HEK293 (cell line): ENCODE data around the gene SLC25A22.
A peak's percentile ranks its signal among the peaks of the same experiment; 100 is the strongest.

Experiments used
- BCL11A ChIP-seq: fragments of 450-650 bp; formaldehyde crosslinking; IDR thresholded peaks from 2 replicates; pipeline ENCODE4 v1.5.1; 2016; ENCODE audit warnings: low read depth, missing biosample characterization, missing genetic modification characterization
- FEZF1 ChIP-seq: fragments of 450-650 bp; formaldehyde crosslinking; IDR thresholded peaks from 2 replicates; pipeline ENCODE4 v1.5.1; 2016; ENCODE audit warnings: missing biosample characterization, missing genetic modification characterization
- HOXC10 ChIP-seq: sonication (generic); formaldehyde crosslinking; IDR thresholded peaks from 2 replicates; pipeline ENCODE4 v1.8.1; 2023; ENCODE audit warnings: mild to moderate bottlenecking, missing genetic modification reagents
- KLF7 ChIP-seq: fragments of 450-650 bp; formaldehyde crosslinking; IDR thresholded peaks from 2 replicates; pipeline ENCODE4 v1.5.1; 2016; ENCODE audit warnings: missing biosample characterization, missing genetic modification characterization, borderline replicate concordance
- KLF9 ChIP-seq: fragments of 450-650 bp; formaldehyde crosslinking; IDR thresholded peaks from 2 replicates; pipeline ENCODE4 v1.5.1; 2016; ENCODE audit warnings: missing biosample characterization, missing genetic modification characterization, low read depth
- MEIS1 ChIP-seq: sonication (generic); formaldehyde crosslinking; IDR thresholded peaks from 2 replicates; pipeline ENCODE4 v1.8.1; 2022; ENCODE audit warnings: missing genetic modification reagents, mild to moderate bottlenecking, borderline replicate concordance
- RBAK ChIP-seq: fragments of 450-650 bp; formaldehyde crosslinking; IDR thresholded peaks from 2 replicates; pipeline ENCODE4 v1.5.1; 2016; ENCODE audit warnings: missing biosample characterization, missing genetic modification characterization
- SP2 ChIP-seq: fragments of 450-650 bp; formaldehyde crosslinking; IDR thresholded peaks from 2 replicates; pipeline ENCODE4 v1.5.1; 2016; ENCODE audit warnings: missing biosample characterization, missing genetic modification characterization
- ZBTB48 ChIP-seq: fragments of 450-650 bp; formaldehyde crosslinking; IDR thresholded peaks from 2 replicates; pipeline ENCODE4 v1.5.1; 2016; ENCODE audit warnings: missing biosample characterization, missing genetic modification characterization
- ZNF132 ChIP-seq: fragments of 450-650 bp; formaldehyde crosslinking; IDR thresholded peaks from 2 replicates; pipeline ENCODE4 v1.5.1; 2017; ENCODE audit warnings: missing biosample characterization, missing genetic modification characterization, borderline replicate concordance
- ZNF184 ChIP-seq: fragments of 450-650 bp; IDR thresholded peaks from 2 replicates; pipeline ENCODE4 v1.5.1; 2018; ENCODE audit warnings: missing biosample characterization, mild to moderate bottlenecking, missing genetic modification characterization
- TF ChIP-seq, protein P1 (sequence below): fragments of 450-650 bp; IDR thresholded peaks from 2 replicates; pipeline ENCODE4 v1.5.1; 2018; ENCODE audit warnings: missing biosample characterization, mild to moderate bottlenecking, missing genetic modification characterization
- TF ChIP-seq, protein P2 (sequence below): fragments of 450-650 bp; formaldehyde crosslinking; optimal IDR thresholded peaks from 2 replicates; pipeline ENCODE3; 2016; ENCODE audit warnings: missing biosample characterization, mild to moderate bottlenecking, missing genetic modification characterization
- TF ChIP-seq, protein P3 (sequence below): fragments of 450-650 bp; formaldehyde crosslinking; IDR thresholded peaks from 2 replicates; pipeline ENCODE4 v1.5.1; 2016; ENCODE audit warnings: missing biosample characterization, missing genetic modification characterization, low read depth
- TF ChIP-seq, protein P4 (sequence below): fragments of 450-650 bp; formaldehyde crosslinking; IDR thresholded peaks from 2 replicates; pipeline ENCODE4 v1.5.0; 2017; ENCODE audit warnings: missing biosample characterization, missing genetic modification characterization, borderline replicate concordance
- TF ChIP-seq, protein P5 (sequence below): fragments of 450-650 bp; formaldehyde crosslinking; IDR thresholded peaks from 2 replicates; pipeline ENCODE4 v1.5.1; 2017; ENCODE audit warnings: missing biosample characterization, missing genetic modification characterization
- TF ChIP-seq, protein P6 (sequence below): fragments of 450-650 bp; formaldehyde crosslinking; IDR thresholded peaks from 2 replicates; pipeline ENCODE4 v1.5.1; 2017; ENCODE audit warnings: missing biosample characterization, missing genetic modification characterization
- TF ChIP-seq, protein P7 (sequence below): fragments of 450-650 bp; formaldehyde crosslinking; IDR thresholded peaks from 2 replicates; pipeline ENCODE4 v1.5.1; 2016; ENCODE audit warnings: missing biosample characterization, missing genetic modification characterization
- TF ChIP-seq, protein P8 (sequence below): fragments of 450-650 bp; formaldehyde crosslinking; conservative IDR thresholded peaks from 2 replicates; pipeline ENCODE4 v1.5.1; 2016; ENCODE audit warnings: low read depth, missing biosample characterization, missing genetic modification characterization

SLC25A22 gene

DNA sequence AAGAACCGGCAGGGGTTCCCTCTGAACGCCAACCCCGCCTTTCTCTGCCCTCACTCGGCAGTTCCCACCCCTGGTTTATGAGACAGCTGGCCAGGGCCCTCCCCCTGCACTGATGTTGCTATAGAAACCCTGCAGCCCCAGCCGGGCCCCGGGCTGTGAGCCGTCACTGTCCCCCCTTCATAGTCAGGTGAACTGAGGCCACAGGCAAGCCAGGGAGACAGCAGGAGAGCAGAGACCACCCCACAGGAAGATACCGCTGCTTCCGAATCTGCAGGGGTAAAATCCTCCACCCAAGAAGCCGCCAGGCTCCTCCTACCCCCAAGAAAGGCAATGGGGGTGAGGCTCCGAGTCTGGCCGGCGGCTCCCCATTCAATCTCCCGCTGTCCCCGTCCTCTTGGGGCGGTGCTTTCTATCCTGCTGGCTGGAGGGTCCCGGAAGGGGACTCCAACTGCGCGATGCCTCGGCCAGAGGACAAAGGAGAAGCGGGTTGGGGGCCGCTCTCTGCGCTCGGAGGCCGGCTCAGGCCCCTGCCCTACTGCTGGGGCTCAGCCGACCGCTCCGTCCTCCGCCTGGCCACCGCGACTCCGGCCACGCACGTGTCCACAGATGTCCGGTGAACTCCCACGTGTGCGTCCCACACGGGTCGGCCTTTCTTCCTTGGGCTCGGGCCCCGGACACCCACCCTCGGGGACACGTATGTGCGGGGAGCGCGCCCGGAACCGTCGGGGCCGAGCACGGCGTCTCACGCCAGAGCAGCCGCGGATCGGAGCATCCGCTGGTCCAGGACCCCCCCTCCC lies 587 bp downstream of the SLC25A22 start (continued):
- no peak for TF ChIP-seq ZBTB48
- TF ChIP-seq HOXC10 (CRISPR knock-in tag) = no peak
- TF ChIP-seq, protein P1, sequence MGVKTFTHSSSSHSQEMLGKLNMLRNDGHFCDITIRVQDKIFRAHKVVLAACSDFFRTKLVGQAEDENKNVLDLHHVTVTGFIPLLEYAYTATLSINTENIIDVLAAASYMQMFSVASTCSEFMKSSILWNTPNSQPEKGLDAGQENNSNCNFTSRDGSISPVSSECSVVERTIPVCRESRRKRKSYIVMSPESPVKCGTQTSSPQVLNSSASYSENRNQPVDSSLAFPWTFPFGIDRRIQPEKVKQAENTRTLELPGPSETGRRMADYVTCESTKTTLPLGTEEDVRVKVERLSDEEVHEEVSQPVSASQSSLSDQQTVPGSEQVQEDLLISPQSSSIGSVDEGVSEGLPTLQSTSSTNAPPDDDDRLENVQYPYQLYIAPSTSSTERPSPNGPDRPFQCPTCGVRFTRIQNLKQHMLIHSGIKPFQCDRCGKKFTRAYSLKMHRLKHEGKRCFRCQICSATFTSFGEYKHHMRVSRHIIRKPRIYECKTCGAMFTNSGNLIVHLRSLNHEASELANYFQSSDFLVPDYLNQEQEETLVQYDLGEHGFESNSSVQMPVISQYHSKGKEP = peak; percentile 45; the same call in 1 of the 2 replicates
- no peak for TF ChIP-seq KLF7 (tag by site-specific recombination)
- TF ChIP-seq, protein P2, sequence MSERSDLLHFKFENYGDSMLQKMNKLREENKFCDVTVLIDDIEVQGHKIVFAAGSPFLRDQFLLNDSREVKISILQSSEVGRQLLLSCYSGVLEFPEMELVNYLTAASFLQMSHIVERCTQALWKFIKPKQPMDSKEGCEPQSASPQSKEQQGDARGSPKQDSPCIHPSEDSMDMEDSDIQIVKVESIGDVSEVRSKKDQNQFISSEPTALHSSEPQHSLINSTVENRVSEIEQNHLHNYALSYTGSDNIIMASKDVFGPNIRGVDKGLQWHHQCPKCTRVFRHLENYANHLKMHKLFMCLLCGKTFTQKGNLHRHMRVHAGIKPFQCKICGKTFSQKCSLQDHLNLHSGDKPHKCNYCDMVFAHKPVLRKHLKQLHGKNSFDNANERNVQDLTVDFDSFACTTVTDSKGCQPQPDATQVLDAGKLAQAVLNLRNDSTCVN (tag by site-specific recombination) = peak; percentile 88
- TF ChIP-seq BCL11A (tag by site-specific recombination) = peak; percentile 53; the same call in 1 of the 2 replicates
- TF ChIP-seq MEIS1 (CRISPR knock-in tag) = no peak
- TF ChIP-seq, protein P3, sequence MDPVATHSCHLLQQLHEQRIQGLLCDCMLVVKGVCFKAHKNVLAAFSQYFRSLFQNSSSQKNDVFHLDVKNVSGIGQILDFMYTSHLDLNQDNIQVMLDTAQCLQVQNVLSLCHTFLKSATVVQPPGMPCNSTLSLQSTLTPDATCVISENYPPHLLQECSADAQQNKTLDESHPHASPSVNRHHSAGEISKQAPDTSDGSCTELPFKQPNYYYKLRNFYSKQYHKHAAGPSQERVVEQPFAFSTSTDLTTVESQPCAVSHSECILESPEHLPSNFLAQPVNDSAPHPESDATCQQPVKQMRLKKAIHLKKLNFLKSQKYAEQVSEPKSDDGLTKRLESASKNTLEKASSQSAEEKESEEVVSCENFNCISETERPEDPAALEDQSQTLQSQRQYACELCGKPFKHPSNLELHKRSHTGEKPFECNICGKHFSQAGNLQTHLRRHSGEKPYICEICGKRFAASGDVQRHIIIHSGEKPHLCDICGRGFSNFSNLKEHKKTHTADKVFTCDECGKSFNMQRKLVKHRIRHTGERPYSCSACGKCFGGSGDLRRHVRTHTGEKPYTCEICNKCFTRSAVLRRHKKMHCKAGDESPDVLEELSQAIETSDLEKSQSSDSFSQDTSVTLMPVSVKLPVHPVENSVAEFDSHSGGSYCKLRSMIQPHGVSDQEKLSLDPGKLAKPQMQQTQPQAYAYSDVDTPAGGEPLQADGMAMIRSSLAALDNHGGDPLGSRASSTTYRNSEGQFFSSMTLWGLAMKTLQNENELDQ (tag by site-specific recombination) = no peak
- TF ChIP-seq, protein P4, sequence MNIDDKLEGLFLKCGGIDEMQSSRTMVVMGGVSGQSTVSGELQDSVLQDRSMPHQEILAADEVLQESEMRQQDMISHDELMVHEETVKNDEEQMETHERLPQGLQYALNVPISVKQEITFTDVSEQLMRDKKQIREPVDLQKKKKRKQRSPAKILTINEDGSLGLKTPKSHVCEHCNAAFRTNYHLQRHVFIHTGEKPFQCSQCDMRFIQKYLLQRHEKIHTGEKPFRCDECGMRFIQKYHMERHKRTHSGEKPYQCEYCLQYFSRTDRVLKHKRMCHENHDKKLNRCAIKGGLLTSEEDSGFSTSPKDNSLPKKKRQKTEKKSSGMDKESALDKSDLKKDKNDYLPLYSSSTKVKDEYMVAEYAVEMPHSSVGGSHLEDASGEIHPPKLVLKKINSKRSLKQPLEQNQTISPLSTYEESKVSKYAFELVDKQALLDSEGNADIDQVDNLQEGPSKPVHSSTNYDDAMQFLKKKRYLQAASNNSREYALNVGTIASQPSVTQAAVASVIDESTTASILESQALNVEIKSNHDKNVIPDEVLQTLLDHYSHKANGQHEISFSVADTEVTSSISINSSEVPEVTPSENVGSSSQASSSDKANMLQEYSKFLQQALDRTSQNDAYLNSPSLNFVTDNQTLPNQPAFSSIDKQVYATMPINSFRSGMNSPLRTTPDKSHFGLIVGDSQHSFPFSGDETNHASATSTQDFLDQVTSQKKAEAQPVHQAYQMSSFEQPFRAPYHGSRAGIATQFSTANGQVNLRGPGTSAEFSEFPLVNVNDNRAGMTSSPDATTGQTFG = no peak
- TF ChIP-seq, protein P5, sequence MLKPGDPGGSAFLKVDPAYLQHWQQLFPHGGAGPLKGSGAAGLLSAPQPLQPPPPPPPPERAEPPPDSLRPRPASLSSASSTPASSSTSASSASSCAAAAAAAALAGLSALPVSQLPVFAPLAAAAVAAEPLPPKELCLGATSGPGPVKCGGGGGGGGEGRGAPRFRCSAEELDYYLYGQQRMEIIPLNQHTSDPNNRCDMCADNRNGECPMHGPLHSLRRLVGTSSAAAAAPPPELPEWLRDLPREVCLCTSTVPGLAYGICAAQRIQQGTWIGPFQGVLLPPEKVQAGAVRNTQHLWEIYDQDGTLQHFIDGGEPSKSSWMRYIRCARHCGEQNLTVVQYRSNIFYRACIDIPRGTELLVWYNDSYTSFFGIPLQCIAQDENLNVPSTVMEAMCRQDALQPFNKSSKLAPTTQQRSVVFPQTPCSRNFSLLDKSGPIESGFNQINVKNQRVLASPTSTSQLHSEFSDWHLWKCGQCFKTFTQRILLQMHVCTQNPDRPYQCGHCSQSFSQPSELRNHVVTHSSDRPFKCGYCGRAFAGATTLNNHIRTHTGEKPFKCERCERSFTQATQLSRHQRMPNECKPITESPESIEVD (tag by site-specific recombination) = no peak
- TF ChIP-seq, protein P6, sequence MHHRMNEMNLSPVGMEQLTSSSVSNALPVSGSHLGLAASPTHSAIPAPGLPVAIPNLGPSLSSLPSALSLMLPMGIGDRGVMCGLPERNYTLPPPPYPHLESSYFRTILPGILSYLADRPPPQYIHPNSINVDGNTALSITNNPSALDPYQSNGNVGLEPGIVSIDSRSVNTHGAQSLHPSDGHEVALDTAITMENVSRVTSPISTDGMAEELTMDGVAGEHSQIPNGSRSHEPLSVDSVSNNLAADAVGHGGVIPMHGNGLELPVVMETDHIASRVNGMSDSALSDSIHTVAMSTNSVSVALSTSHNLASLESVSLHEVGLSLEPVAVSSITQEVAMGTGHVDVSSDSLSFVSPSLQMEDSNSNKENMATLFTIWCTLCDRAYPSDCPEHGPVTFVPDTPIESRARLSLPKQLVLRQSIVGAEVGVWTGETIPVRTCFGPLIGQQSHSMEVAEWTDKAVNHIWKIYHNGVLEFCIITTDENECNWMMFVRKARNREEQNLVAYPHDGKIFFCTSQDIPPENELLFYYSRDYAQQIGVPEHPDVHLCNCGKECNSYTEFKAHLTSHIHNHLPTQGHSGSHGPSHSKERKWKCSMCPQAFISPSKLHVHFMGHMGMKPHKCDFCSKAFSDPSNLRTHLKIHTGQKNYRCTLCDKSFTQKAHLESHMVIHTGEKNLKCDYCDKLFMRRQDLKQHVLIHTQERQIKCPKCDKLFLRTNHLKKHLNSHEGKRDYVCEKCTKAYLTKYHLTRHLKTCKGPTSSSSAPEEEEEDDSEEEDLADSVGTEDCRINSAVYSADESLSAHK (tag by site-specific recombination) = no peak
- no peak for TF ChIP-seq ZNF184
- TF ChIP-seq, protein P7, sequence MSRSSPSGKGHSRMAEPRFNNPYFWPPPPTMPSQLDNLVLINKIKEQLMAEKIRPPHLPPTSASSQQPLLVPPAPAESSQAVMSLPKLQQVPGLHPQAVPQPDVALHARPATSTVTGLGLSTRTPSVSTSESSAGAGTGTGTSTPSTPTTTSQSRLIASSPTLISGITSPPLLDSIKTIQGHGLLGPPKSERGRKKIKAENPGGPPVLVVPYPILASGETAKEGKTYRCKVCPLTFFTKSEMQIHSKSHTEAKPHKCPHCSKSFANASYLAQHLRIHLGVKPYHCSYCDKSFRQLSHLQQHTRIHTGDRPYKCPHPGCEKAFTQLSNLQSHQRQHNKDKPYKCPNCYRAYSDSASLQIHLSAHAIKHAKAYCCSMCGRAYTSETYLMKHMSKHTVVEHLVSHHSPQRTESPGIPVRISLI = no peak
- TF ChIP-seq RBAK = no peak
- TF ChIP-seq SP2 (tag by site-specific recombination) = peak; percentile 59
- TF ChIP-seq, protein P8, sequence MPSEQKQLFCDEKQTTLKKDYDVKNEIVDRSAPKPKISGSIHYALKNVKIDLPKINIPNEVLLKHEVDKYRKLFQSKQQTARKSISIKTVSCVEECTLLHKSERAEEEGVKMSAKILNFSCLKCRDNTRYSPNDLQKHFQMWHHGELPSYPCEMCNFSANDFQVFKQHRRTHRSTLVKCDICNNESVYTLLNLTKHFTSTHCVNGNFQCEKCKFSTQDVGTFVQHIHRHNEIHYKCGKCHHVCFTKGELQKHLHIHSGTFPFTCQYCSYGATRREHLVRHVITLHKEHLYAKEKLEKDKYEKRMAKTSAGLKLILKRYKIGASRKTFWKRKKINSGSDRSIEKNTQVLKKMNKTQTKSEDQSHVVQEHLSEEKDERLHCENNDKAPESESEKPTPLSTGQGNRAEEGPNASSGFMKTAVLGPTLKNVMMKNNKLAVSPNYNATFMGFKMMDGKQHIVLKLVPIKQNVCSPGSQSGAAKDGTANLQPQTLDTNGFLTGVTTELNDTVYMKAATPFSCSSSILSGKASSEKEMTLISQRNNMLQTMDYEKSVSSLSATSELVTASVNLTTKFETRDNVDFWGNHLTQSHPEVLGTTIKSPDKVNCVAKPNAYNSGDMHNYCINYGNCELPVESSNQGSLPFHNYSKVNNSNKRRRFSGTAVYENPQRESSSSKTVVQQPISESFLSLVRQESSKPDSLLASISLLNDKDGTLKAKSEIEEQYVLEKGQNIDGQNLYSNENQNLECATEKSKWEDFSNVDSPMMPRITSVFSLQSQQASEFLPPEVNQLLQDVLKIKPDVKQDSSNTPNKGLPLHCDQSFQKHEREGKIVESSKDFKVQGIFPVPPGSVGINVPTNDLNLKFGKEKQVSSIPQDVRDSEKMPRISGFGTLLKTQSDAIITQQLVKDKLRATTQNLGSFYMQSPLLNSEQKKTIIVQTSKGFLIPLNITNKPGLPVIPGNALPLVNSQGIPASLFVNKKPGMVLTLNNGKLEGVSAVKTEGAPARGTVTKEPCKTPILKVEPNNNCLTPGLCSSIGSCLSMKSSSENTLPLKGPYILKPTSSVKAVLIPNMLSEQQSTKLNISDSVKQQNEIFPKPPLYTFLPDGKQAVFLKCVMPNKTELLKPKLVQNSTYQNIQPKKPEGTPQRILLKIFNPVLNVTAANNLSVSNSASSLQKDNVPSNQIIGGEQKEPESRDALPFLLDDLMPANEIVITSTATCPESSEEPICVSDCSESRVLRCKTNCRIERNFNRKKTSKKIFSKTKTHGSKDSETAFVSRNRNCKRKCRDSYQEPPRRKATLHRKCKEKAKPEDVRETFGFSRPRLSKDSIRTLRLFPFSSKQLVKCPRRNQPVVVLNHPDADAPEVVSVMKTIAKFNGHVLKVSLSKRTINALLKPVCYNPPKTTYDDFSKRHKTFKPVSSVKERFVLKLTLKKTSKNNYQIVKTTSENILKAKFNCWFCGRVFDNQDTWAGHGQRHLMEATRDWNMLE (tag by site-specific recombination) = no peak
- no peak for TF ChIP-seq ZNF132 (tag by site-specific recombination)
- no peak for TF ChIP-seq FEZF1
- peak; percentile 42 for TF ChIP-seq KLF9
